ENCODE measurements around the gene GPS1.

The GPS1 gene

DNA sequence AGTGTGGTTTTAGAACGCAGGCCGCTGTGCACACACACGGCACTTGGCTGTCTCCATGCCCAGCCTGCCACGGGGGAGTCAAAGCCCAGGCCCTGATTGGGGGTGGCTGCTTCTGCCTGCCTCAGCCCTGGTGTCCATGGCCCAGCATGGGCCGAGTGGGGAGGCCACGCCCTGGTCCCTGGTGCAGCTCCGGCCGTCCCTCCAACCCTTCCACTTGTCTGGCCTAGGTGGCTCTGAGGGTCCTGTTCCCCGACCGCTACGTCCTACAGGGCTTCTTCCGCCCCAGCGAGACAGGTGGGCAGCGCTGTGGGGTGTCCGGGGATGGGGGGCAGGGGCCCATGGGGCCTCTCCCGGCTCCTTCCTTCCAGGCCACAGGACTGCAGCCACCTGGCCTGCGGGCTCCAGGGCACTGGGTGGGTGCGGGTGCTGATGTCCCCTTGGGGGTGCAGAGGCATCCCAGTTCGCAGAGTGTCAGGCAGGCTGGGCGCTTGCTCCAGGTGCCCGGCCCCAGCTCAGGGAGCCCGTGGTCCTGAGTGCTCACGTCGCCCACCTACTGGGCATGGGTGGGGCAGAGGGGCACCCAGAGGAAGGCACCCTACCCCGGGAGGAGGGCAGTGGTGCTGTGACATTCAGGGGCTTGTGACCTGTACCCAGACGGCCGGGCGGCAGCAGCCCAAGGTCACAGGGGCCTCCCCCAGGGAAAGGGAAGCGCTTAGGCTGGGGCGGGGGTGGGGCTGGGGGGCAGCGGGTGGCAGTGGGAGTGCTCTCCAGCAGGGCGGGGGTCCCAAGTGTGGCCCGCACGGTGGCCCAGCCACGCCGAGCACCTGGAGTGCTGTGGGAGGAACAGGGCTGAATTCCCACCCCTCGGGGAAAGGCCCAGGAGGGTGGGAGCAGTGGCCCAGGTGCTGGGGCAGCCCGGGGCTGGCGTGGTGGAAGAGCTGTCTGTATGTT, 40.8 kb upstream of the GPS1 start:
- Histone ChIP-seq H3K4me3 (no peak overlapping the region), H3K36me3 (replicated peaks) (no peaks in the 10 kb centered on the region), H3K9me3 (no peaks in the 10 kb centered on the region), H3K4me1 (no peaks in the 10 kb centered on the region), H3K27me3 (ENCODE audit: low read depth) (no peaks in the 10 kb centered on the region)
- no peak for DNase-seq (ENCODE audit: low spot score in 2 of 2)
- in situ Hi-C loops (cut with MboI; ENCODE audit: low sequenced_read_pairs): no loop called here

DNA sequence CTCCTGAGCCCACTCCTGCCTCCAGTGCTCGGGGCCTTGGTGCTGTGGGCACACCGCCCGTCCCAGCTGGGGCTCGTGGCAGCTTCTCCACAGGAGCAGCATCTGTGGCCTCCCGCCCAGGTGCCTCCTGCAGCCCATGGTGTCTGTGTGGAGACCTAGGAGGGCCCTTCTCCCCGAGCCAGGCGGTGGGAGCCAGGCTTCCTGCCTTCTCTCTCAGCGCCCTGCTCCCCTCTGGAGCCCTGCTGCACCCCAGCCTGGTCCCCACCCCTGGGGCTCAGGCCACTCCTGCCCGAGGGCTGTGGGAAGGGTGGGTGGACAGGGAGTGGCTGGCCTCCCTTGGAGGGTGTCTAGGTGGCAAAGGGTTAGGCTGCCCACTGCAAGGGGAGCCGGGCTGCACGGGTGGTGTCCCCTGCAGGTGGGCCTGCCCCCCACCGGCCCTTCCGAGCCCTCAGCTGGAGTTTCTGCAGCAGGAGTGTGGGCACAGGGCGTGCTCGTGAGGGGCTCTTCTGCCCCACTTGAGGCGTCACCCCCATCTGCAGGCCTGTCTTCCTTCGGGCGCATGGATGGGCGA, 40.0 kb upstream of the GPS1 start:
- in situ Hi-C loops (cut with MboI; ENCODE audit: low sequenced_read_pairs): no loop called here
- no peaks in the 10 kb centered on the region for H3K4me1 ChIP-seq
- no peak overlapping the region for H3K4me3 ChIP-seq
- H3K9me3 ChIP-seq: no peaks in the 10 kb centered on the region
- H3K36me3 ChIP-seq (replicated peaks): no peaks in the 10 kb centered on the region
- DNase-seq (ENCODE audit: low spot score in 2 of 2): no peak
- no peaks in the 10 kb centered on the region for H3K27me3 ChIP-seq (ENCODE audit: low read depth)

DNA sequence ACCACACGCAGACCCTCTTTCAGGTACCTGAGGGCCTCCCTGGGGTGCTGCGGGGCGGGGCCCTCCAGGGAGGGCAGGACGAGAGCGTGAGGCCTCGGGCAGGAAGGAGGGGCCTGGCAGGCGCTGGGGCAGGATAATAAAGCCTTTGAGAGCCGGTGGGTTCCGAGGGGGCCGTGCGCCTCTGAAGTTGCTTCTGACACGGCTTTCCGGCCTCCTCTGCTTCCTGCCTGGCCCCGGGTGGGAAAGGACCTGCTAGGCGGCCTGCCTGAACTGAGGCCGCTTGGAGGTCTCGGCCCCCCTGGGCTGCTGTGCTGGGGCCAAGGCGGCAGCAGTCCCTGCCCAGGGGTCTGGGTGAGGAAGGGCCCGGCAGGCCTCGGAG, 39.4 kb upstream of the GPS1 start:
- no peaks in the 10 kb centered on the region for H3K9me3 ChIP-seq
- no peaks in the 10 kb centered on the region for H3K4me1 ChIP-seq
- no peaks in the 10 kb centered on the region for H3K27me3 ChIP-seq (ENCODE audit: low read depth)
- DNase-seq (ENCODE audit: low spot score in 2 of 2): no peak
- no peak overlapping the region for H3K4me3 ChIP-seq
- H3K36me3 ChIP-seq (replicated peaks): no peaks in the 10 kb centered on the region
- in situ Hi-C loops (cut with MboI; ENCODE audit: low sequenced_read_pairs): no loop called here

DNA sequence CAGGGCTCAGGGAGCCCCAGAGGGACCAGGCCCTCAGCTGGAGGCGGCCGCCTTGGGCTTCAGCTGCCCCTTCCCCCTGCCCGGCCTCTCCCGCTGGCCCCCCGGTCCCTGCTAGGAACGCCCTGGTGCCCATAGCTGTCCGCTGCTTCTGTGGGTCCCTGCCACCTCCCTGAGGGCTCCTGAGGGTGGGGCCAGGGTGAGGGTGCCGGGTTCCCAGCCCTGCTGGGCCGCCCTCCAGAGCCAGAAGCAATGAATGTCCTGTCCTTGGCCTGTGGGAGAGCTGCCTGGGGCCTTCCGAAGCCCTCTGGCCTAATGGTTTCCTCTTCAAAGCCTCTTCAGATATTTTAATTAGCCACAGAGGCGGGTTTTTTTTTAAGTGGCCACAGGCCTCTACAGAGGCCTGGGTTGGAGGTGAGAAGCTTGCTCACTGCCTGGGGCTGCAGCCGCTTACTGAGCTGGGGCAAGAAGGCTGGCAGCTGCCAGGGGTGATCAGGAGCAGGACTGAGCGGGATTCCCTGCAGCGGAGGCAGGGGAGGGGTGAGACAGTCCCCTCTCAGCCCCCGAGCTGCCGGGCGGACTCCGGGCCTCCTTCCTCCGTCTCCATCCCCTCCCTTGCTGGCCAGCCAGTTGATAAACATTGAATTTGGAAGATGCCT, 38.9 kb upstream of the GPS1 start:
- no peaks in the 10 kb centered on the region for H3K9me3 ChIP-seq
- DNase-seq (ENCODE audit: low spot score in 2 of 2): no peak
- no peaks in the 10 kb centered on the region for H3K4me1 ChIP-seq
- H3K36me3 ChIP-seq (replicated peaks): no peaks in the 10 kb centered on the region; the same call in 1 of the 2 replicates
- in situ Hi-C loops (cut with MboI; ENCODE audit: low sequenced_read_pairs): no loop called here
- H3K4me3 ChIP-seq: no peak overlapping the region
- H3K27me3 ChIP-seq (ENCODE audit: low read depth): no peaks in the 10 kb centered on the region

DNA sequence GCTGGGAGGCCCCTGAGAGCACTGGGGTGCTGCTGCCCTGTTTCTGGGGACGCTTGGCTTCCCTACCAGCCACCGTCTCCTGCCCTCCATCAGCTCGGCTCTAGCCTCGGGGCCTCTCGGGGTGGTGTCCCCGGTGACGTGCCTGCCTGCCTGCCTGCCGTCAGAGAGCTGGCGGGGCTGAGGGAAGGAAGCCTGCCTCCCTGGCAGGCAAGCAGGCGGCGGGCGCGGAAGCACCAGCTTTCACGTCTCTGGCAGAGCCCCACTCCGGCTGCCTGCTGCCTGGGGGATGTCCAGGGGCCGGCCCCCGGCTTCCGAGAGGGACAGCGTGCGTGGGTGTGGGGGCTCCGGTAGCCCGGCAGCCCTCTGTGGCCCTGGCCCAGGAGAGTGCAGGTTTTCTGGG, 38.4 kb upstream of the GPS1 start:
- in situ Hi-C loops (cut with MboI; ENCODE audit: low sequenced_read_pairs): no loop called here
- H3K4me1 ChIP-seq: no peaks in the 10 kb centered on the region
- no peaks in the 10 kb centered on the region for H3K27me3 ChIP-seq (ENCODE audit: low read depth)
- H3K9me3 ChIP-seq: no peaks in the 10 kb centered on the region
- no peak for DNase-seq (ENCODE audit: low spot score in 2 of 2)
- H3K4me3 ChIP-seq: no peak overlapping the region
- peaks cover 2% of the 10 kb centered on the region for H3K36me3 ChIP-seq (replicated peaks)

DNA sequence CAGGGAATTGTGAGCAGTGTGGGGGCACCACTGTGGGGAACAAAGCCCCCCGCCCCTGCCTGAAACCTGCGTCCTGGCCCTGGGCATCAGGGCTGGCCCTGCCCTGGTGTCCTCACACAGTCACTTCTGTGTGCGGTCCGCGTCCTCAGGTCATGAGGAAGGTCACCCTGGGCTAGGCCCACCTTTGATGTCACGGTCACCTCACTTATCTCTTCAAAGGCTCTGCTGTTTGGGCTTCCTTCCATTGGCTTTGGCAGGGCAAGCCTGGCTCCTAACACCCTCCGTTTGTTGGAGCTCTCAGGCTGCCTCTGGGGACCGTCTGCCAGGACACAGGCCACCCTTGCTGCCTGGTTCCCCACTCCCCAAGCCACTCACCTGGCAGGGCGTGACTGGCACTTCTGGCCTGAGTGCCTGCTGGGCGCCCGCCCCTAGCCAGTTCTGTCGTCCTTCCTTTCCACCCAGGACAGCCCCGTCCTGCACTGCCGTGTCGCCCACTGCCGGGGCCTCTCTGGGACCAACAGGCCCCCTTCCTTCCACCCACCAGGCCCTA, 37.9 kb upstream of the GPS1 start:
- Histone ChIP-seq H3K36me3 (replicated peaks) (peaks cover 7% of the 10 kb centered on the region), H3K4me3 (no peak overlapping the region), H3K4me1 (no peaks in the 10 kb centered on the region), H3K9me3 (no peaks in the 10 kb centered on the region), H3K27me3 (ENCODE audit: low read depth) (no peaks in the 10 kb centered on the region)
- no peak for DNase-seq (ENCODE audit: low spot score in 2 of 2)
- in situ Hi-C loops (cut with MboI; ENCODE audit: low sequenced_read_pairs): no loop called here

DNA sequence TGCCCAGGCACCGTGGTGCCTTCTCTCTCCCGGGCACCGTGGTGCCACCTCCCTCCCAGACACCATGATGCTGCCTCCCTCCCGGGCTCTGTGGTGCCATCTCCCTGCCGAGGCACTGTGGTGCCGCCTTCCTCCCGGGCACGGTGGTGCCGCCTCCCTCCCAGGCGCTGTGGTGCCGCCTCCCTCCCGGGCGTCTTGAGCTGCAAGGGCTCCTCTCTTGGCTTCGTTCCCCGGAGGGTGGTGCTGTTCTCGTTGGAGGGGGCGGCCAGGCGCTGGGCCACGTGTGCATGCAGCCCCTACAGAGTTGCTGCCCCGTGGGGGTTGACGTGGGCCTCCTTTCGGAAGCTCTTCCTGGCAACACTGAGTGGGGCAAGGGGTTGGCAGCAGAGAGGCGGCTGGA, 37.3 kb upstream of the GPS1 start:
- in situ Hi-C loops (cut with MboI; ENCODE audit: low sequenced_read_pairs): no loop called here
- Histone ChIP-seq H3K4me3 (no peak overlapping the region), H3K9me3 (no peaks in the 10 kb centered on the region), H3K4me1 (no peaks in the 10 kb centered on the region), H3K27me3 (ENCODE audit: low read depth) (no peaks in the 10 kb centered on the region), H3K36me3 (replicated peaks) (peaks cover 8% of the 10 kb centered on the region)
- DNase-seq (ENCODE audit: low spot score in 2 of 2): no peak

DNA sequence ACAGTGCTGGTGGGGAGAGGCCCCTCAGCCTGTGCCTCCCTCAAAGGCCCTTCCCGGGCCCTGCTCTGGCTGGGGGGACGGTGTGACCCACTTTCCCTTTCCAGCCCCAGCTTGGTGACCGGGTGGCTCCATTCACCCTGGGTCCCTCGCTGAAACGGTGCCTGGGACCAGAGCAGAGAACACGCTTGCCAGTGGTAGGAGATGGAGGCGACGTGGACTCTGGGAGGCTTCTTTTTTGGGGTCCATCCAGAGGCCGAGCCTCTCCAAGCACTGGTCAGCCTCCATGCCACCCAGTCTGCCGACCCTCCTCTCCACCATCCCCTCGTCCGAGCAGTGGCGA, 36.8 kb upstream of the GPS1 start:
- no peaks in the 10 kb centered on the region for H3K9me3 ChIP-seq
- DNase-seq (ENCODE audit: low spot score in 2 of 2): no peak
- in situ Hi-C loops (cut with MboI; ENCODE audit: low sequenced_read_pairs): no loop called here
- H3K27me3 ChIP-seq (ENCODE audit: low read depth): no peaks in the 10 kb centered on the region
- peaks cover 8% of the 10 kb centered on the region for H3K36me3 ChIP-seq (replicated peaks)
- H3K4me1 ChIP-seq: no peaks in the 10 kb centered on the region
- H3K4me3 ChIP-seq: no peak overlapping the region

DNA sequence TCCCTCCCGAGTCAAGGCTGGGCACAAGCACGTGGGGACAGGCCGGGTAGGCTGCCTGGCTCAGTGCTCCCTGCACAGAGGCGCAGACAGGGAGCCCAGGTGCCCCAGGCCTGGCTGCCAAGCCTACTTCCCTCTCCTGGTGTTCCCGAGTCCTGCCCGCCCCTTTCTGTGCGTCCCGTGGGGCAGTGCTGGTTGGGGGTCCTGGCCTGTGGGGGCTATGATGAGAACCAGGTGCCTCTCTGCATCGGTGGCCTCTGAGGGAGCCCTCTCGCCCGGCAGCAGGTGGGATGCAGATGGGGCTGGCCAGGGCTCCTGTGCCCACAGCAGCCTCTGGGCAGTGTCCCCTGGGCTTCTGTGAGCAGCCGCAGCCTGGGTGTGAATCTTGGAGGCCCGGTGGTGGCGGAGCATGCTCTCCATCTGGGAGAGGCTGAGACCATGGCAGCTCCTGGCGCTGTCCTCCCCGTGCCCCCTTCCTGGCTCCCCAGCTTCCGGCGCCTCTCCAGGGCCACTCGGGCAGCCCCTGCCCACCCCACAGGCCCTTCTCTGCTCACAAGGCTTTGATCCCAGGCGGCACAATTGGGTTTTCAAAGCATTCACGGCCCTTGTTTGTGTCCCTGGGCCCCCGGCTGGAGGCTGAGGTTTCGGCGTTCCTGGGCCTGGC, 36.3 kb upstream of the GPS1 start:
- Histone ChIP-seq H3K4me1 (no peaks in the 10 kb centered on the region), H3K4me3 (no peak overlapping the region), H3K27me3 (ENCODE audit: low read depth) (no peaks in the 10 kb centered on the region), H3K36me3 (replicated peaks) (peaks cover 8% of the 10 kb centered on the region), H3K9me3 (no peaks in the 10 kb centered on the region)
- in situ Hi-C loops (cut with MboI; ENCODE audit: low sequenced_read_pairs): no loop called here
- no peak for DNase-seq (ENCODE audit: low spot score in 2 of 2)

DNA sequence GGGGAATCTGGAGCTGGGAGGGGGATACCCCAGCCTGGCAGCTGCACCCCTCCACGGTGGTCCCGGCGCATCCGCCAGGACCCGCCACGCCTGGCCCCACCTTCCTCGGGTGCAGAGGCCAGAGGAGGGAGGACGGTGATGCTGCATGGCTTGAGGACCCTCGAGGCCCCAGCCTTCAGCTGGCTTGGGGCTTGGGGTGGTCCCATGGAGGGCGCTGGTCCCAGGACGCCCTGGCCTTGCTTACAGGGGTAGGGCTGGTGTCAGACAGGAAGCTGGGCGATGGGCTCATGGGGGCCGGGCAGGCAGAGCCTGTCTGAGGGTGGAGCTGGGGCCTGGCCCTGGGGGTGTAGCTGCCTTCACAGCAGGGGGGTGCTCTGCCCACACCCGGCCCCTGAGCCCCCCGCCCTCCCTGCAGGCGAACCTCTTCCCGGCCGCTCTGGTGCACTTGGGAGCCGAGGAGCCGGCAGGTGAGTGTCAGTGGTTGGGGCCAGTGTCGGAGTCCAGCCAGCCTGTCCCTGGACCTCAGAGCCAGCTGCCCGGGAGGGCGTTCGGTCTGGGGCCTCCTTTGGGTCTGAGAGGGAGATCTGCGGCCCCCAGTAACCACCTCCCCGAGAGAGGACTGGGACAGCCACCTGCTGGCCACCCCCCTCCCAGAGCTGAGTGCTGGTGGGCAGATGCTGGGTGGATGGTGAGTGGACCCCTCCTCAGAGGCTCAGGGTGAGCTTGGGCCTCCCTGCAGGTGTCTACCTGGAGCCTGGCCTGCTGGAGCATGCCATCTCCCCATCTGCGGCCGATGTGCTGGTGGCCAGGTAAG, 35.4 kb upstream of the GPS1 start:
- in situ Hi-C loops (cut with MboI; ENCODE audit: low sequenced_read_pairs): no loop called here
- no peaks in the 10 kb centered on the region for H3K9me3 ChIP-seq
- no peaks in the 10 kb centered on the region for H3K27me3 ChIP-seq (ENCODE audit: low read depth)
- H3K4me3 ChIP-seq: no peak overlapping the region
- DNase-seq (ENCODE audit: low spot score in 2 of 2): no peak
- peaks cover 8% of the 10 kb centered on the region for H3K36me3 ChIP-seq (replicated peaks)
- H3K4me1 ChIP-seq: peaks cover 4% of the 10 kb centered on the region

DNA sequence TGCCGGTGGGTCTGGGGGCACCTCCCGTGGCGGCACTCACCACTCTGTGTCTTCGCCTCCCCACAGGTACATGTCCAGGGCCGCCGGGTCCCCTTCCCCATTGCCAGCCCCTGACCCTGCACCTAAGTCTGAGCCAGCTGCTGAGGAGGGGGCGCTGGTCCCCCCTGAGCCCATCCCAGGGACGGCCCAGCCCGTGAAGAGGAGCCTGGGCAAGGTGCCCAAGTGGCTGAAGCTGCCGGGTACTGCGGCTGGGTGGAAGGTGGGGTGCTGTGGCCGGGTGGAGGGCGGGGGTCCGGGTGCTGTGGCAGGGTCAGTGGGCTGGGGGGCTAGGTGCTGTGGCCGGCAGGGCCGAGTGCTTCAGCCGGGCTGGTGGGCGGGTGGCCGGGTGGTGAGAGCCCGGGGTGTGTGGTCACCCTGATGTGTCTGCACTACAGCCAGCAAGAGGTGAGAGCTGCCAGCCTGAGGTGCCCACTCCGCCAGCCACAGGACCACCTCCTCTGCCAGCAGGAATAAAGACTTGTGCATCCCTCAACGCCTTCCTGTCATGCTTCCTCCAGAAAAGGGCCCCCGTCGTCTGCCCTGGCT, 34.7 kb upstream of the GPS1 start:
- in situ Hi-C loops (cut with MboI; ENCODE audit: low sequenced_read_pairs): no loop called here
- H3K9me3 ChIP-seq: no peaks in the 10 kb centered on the region
- no peak for DNase-seq (ENCODE audit: low spot score in 2 of 2)
- peaks cover 8% of the 10 kb centered on the region for H3K36me3 ChIP-seq (replicated peaks)
- peaks cover 11% of the 10 kb centered on the region for H3K4me1 ChIP-seq
- H3K4me3 ChIP-seq: no peak overlapping the region
- H3K27me3 ChIP-seq (ENCODE audit: low read depth): no peaks in the 10 kb centered on the region

DNA sequence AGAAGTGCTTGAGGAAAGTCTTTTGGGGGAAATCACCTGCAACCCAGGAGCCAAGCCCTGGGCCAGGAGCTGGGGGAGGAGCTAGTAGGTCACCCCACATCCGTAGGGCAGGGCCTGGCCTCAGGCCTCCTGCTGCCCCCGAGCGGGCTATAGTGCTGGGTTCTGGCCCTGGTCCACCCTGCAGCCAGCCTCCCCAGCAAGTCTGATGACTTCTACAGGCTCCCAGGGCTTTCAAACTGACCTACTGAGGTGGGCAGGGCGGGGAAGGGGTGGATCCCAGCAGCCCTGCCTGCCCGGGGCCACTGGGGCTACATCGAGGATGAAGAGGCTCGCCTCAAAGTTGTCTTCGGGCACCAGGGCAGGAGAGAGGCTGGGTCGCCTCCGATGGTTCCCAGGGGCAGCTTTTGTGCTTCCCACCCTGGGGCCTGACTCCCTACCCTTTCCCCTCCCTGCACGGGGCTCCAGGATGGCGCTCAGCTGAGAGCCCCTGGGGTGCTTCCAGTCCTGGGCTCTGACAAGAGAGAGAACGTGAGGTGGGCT, 34.0 kb upstream of the GPS1 start:
- no peaks in the 10 kb centered on the region for H3K27me3 ChIP-seq (ENCODE audit: low read depth)
- no peak for DNase-seq (ENCODE audit: low spot score in 2 of 2)
- in situ Hi-C loops (cut with MboI; ENCODE audit: low sequenced_read_pairs): no loop called here
- no peaks in the 10 kb centered on the region for H3K9me3 ChIP-seq
- H3K36me3 ChIP-seq (replicated peaks): peaks cover 11% of the 10 kb centered on the region
- H3K4me1 ChIP-seq: peaks cover 11% of the 10 kb centered on the region
- no peak overlapping the region for H3K4me3 ChIP-seq

Data from HAP-1 (cell line).